ENCODE measurements around the gene CTDSPL.

The CTDSPL gene

DNA sequence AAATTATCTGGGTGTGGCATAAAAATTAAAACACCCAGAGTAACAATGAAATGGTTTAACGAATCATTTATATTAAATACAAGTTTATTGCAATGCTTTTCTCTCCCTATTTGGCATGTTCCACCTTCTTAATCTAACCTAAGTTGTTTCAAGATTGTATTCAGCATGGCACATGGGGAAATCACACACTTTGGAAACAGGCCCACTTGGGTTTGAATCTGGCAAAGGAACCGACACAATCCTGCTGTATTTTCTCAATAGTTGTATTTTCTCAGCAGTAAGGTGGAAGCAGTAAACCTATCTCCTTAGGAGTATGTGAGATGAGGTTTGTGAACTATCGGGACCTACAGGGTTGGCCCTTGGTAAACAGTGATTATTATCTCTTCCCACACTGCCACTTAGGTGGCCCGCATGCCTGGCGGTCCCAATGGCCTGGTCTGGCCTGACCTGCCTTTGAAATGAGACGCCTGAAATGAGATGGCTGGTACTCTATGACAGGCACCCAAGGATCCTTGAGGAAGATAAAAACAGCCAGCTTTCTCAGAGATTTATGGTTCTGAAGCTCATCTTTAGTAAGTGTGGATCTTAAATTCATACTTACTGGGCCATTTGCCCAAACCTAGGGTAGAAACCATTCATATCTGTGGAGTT is 83.6 kb downstream of the CTDSPL start:
- no peak for DNase-seq

DNA sequence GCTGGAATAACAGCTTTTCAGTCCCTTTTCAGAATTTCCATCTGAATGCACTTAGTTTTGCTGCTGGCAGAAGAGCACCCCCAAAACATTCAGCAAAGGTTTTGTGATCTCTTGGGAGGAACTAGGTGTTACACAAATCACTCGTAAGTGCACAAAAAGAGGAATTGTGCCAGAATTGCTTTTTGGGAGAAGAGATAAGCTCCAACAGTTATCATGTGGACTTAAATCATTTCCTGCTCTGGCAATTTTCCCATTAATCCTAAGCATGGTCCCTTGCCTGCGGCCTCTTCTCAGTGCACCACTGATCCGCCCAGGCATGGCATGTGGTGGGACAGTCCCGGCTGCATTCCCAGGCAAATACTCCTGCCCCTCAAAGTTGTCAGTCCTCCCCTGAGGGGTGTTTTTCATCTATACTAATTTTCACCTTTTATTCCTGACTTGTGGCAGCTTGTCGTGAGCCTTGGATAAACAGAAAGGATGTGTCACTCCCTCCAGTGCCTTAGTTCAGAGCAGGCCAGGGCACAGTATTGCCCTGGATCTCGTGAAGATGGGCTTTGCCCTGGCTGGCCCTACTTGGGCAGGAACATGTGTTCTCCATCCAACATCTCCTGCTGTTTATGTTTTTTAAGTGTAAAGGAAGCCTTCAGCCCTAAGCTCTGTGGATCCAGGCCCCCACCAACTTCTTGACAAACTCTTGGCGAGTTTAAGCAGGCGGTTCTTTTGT is 84.3 kb downstream of the CTDSPL start:
- DNase-seq, result no peak

DNA sequence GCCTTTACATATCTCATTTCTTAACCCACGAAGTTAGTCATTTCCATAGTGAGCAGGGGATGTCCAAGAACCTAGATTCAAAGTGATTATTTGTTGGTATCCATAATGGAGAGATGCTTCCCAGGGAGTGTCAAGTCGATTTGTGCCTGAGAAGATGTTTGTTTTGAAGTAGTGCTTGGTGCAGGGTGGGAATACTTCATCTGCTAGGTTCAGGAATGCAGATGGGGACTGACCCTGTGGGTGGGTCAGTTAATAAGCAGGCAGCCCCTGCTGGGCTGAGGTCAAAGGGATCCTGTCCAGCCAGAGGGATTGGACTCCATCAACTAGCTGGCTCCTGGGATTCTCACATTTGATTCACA is 84.8 kb downstream of the CTDSPL start:
- DNase-seq, result no peak

DNA sequence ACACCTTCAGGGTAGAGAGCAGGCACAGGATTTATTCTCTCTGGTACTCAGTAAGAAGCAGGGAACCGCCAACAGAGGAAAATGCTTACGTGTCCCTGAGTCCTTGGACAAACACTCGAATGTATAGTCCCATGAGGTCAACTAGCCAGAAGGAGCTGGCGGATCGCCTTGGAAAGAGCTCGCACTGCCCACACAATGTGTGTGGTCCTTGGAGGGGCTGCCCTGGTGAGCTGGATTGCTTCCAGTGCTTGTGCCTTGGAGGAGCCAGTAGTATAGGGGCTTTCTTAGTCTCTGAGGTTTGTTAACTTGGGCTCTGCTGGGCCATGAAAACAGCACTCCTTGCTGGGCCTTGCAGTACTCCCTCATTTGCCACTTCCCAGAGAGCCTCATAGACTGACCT is 88.2 kb downstream of the CTDSPL start:
- no peak for DNase-seq

DNA sequence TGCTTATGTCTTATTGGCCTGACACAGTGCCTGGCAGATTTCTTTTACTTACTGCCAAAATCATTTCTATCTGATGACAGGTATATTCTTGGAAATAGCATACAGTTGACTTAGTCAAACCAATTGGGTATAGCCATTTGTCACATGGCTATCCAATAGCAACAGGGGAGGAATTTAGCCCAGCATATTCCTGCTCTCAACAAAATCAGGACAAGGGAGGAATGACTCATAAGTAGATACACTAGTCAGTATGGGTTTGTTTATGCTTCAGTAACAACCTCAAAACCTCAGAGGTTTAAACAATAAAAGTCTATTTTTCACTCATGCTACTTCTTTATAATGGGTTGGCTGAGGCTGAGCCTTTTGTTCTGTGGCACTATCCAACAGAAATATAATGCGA is 90.9 kb downstream of the CTDSPL start:
- DNase-seq, result no peak

DNA sequence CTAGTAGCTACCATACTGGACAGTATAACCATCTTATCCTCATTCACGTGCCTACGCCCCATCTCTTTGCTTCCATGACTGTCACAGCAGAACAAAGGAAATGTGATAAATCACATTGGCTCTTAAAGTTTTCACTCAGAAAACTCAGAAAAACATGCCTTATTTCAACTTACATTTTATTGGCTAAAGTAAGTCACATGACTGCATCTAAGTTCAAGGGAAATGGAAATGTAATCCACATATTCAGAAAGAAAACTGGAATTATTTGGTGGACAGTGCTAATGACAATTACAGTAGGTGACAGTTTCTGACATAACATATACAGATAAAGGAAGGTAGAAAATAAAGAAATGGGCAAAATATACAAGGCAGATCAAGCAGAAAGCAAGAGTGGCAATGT is 91.5 kb downstream of the CTDSPL start:
- no peak for DNase-seq

DNA sequence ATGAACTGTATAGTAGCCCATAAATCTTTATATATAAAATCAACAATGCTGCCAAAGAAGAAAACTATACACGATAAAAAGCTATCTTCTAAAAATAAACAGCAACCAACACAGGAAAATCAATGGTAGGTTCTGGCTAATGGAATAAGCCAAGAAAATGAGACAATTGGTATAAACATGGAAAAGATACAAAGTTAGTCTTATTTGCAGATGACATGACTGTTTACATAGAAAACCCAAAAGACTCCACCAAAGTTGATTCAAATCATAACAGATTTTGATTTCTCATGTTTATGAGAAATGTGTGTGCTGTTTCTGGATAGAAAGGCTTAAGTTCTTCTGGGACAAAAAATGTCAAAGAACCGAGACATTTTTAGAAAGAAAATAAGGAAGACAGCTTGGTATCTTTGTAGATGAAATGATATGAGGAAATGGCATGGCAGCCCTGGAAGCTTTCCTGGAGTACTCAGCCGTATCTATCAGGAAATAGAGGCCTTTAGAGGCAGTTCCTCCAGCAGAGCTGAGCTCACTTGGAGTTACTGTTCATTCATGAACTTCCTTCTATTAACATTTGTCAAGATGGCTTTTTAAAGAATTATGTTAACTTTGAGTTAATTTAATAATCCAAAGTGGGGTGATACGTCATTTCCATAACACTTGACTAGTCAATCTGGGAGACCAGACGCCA is 92.2 kb downstream of the CTDSPL start:
- DNase-seq, result no peak

DNA sequence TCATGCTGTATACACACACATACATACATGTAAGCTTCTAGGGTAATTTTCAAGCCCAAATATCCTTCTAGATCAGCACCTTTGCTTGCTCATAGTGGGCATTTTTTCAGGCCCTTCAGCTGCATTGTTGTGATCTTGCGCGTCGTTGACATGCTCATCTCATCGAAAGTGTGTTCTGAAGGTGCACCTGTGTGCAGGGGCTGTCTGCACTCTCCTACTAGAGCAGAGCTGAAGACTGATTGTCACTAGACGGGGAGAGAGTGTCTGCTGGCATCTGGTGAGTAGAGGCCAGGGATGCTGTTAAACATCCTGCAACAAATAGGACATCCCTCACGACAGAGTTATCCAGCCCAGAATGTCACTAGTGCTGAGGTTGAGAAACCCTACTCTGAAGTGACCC is 93.2 kb downstream of the CTDSPL start:
- DNase-seq, result no peak

DNA sequence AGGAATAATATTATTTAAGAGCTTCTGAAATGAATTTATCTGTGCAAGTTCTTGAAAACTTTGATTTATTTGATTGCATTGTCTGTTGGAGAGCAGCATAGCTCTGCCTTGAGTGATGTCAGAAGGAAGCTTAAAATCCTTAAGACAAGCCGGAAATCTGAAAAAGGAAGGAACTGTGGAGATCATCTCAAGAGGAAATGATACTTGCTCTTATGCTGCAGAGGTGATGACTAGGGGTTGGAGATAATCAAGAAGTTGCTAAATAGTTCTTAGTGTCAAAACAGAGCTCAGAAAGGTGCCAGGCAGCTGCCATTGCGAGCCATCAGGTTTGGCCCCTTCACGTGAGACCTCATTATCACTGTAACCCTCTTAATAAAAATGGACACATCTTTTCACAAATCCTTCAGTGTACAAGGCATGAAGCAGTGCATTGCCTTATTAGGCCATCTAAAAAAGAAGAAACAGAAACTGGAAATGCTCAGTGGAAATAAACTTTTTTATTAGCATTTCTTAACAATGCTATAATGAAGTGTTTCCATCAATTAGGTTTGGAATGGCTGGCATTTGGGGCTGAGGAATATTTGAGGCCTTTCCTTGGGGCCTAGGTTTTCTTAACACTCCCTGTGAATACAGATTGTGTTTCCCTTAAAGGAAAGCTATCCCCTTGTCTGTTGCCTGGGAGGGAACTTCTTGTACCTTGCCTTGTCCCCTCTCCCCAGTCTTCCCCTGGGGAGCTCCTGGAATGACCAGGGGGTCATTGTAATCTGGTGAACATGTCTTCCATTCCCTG is 94.4 kb downstream of the CTDSPL start:
- no peak for DNase-seq

DNA sequence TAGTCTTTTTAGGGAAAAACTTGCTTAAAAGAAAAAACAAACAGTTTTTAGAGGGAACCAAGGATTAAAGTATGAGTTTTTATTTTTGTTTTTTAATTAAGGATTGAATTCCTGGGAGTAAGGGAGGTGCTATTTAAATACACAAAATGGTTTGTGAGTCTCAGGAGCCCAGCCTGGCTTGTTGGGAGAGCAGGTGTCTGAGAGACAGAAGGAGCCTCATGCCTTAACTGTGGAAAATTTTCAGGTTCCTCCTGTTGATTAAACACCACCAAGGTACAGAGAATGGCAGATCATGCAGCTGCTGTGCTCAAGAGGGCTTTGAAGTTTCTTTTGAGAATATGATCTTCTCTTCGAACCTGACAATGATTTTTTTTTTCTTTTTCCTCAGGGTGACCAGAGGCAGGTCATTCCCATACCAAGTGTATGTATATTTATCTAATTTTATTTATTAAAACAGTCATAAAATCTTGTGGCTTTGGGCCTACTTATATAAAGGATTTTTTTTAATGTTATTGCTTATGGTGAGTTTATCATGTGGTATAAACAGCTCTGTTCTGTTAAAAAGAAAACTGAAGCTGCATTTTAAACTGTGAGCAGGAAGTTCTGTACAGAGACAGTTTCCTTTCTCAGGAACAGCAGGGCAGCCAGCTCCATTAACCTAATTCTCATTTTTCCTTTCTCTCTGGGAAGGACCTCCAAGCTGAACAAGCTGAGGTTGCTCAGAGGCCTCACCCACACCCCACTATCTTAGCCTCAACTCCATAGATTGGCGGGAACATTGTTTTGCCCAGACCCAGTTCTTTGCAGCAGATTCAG is 95.3 kb downstream of the CTDSPL start:
- DNase-seq, result no peak

DNA sequence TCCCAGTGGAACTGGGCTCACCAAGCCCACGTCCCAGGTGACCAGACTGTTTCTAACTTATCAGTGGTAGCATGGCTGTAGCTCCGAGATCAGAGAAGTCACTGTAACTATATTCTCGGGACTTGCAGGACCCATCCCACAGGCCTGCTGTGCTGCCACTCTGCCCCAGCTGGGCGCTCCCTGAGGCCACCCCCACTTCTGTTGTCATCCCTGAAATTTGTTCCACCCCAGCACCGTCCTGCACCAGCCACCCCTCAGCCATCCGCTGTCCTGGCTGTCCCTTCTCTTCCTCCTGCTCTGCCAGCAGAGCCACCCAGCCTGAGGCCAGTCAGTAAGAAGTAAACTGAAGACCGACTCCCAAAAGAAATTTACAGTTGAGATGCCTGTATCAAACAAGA is 95.9 kb downstream of the CTDSPL start:
- no peak for DNase-seq

DNA sequence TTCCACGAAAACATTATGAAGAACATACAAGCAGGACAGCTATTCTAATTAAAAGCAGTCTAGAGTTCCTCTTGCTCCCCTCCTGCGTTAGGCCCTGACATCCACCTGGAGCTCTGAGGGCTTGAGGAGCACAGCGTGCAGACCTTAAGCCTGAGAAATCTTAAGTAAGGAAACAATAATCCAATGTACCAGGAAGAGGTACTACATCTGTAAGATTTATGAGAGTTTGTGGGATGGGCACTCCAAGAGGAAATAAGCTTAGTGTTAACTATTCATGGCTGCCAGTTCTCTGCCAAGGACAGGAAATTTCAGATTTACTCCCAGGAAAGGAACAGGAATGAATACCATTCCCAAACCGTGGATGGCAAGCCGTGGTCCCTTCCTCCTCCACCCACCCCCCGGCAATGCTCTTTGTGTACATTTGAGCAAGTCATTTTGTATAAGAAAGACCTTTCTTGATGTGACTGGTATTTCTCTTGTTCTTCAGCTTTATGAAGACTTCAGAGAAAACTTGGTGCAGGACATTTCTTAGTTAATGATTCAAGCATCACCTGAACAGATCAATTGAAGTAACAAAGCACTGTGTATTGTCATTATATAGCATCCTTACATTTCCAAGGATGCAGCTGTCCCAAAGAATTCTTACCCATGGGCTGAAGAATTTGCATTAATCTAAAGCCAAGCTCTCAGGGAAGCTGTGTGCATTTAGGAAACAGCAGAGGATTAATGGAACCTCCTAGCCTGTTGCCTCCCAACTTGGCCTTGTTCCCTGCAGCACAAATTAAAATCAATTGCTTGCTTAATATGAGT is 100.1 kb downstream of the CTDSPL start:
- no peak for DNase-seq

DNA sequence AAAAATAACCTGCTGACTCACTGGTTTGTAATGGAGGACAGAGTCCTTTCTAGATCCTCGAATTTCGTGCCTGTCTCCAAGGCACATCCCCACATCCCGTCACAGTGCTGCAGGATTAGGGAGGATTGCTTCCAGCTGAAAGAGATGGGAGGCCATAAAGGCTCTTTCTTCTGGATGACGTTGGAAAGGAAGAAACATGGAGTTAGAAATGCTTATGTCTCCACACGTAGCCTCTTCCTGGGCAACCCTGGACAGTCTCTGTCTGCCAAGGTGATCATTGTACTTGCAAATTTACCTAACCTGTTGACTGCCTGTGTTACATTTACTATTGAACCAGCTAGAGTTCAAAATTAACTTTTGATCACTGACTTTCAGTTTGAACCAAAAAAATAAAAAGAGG is 101.3 kb downstream of the CTDSPL start:
- DNase-seq, result no peak

DNA sequence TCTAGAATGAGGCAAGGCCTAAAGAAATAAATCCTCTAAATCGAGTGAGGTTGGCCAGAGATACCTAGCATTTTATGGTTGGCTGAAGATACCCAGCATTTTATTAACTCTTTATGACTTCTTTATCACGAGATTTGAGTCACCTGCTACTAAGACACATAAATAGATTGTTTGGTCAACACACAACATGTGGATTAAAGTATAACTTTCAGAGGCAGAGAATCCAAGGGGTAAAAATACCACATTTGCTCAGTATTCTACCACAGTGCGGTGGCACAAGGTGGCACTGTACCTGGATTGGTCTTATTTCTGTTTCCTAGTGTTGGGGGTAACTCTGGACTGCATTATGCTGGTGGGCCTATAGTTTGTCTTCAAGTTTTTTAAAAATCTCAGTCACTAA is 102.0 kb downstream of the CTDSPL start:
- DNase-seq, result no peak

DNA sequence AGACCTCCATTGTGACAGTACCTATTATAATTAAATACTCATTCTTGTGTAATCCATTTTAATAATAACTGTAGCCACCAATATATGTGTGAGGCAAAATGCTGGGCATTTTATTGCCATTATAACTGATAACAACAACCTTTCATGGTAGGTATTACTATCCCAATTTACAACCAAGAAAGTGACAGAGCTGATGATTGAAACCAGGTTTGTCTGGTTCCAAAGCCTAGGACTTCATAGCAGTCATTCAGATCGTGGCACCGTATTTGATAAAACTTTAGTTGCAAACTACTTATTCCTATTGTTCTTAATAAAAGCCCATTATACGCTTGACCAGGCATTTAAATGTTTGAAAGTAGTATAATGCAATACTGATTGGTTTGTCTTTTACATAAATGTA is 102.5 kb downstream of the CTDSPL start:
- DNase-seq, result no peak

DNA sequence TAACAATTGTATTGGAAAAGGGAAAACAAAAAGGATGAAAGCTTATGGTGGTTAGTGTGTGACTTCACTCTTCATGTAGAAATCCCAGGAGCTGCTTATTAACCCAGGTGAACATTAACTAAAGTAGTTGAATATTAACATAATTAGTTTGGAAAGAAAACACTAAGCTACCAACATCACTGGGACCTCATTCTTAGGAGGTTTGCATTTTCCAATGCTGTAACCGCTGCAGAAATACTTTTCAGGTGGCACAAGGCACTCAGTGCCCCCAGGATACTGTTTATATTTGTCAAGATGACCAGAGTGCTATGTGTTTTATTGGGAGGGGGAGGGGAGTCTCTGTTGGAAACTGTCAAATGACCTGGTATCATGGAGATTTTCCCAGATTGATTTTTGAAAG is 103.0 kb downstream of the CTDSPL start:
- DNase-seq, result no peak

DNA sequence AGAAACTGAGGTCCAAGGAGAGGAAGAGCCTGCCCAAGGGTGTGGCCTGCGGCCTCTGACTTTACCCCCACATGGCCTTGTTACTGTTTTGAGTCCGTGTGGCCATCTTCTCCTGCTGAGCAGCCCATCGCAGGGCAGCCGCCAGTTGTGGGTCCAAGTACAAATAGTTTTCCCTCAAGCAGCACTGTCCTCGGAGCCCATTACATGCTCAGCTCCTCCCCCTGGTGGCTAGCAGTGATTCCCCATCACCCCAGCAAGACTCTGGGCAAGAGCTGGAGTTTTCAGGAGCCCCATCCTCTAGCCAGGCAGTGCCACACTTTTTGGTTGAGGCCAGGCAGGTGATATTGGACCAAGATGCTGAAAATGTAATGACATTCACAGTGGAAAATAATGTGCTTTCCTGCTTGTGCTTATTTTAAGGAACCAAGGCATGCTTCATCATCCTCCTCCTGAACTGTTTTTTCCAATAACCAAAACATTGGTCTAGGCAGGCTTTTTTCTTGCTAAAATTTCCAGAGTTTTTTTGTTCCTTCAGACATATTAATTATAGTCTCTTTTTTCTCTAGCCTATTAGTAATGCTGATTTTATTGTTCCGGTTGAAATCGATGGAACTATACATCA is 105.7 kb downstream of the CTDSPL start:
- peak; percentile 63 for DNase-seq

DNA sequence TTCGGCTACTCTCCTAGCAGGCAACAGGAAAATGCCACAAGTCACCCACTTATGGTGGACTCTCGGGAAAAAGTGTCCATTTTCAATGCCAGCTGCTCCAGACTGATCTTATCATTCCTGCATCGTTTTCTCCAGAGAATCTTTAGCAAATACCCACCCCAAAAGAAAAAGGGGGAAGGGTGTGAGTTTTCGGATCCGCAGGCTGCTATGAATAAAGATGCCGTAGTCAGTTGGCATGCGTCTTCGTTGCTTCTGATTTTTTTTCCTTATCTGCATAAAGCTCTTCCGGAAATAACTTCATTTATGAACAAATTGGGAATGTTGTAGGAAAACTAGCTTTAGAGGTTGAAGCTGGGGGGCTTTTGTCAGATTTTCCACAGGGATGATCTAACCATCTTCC is 106.5 kb downstream of the CTDSPL start:
- no peak for DNase-seq

DNA sequence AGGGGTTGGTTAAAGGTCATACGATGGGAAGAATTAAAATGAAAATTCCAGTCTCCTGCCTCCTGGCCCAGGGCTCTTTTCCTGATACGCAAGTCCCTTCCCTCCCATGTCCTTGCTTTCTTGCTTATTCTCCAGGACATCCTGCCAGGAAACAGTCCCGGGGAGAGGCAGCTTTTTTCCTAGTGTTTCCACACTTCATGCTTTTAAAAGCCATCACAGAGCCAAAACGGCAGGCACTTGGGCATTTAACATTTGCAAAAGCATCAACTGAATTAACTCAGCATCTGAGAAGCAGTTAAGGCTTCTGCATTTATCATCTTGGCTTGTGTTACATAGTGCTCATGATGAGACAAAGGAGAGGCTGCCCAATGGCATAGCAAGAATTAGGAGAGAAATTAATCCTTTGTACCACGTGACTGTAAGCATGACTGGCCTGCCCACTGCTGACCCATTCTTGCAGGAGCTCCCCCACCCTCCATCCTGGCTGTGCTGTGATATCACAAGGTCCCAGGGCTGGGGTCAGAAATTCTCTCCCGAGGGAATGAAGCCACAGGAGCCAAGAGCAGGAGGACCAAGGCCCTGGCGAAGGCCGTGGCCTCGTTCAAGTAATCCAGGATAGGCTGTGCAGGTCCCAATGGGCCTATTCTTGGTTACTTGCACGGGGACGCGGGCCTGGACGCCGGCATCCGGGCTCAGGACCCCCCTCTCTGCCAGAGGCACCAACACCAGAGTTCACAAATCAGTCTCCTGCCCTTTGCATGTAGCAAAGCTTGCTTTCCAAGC is 107.3 kb downstream of the CTDSPL start:
- no peak for DNase-seq

DNA sequence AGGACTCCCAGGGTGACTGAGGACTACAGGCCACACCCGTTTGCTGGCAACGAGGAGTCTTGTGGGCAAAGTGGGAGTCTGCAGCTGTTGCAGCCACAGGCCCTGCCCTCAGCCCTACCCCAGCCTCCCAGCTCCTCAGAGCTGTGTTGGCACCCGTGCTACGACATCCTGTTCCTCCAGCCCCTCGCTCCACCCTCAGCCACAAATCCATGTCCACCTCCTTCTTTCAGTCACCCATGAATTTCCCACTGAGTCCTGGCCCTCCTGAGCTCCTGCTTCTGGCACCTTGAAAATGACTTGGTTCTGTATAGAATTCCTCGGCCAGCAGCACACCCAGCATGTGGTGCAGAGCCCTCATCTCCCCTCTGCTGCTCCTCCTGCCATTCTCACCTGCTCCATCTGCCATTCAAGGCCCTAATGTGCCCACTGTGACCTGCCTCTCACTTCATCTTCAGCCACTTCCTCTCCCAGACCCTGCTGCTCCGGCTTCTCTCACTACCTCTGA is 108.0 kb downstream of the CTDSPL start:
- no peak for DNase-seq

Measured in activated T-cell treated with anti-CD3 and anti-CD28 coated beads, Interleukin-2, amount 50 U/mL, for 1 hour (primary cell).